Gastrocnemius medialis (tissue), 4 donors: Measurements from ENCODE around the gene ISG15. TPM values are rescaled to one million over a fixed set of nuclear protein-coding genes. Genes with fewer than 3 reads are reported as not detected.
"Not testable (repeated sequence)": the region's sequence is repeated elsewhere in the genome, so short reads cannot be mapped to it uniquely, and the experiment has no call there.

Source experiments
- ATAC-seq, 2 donors: fragments of 150-250 bp; one replicate each; pipeline ENCODE4 v1.9.1; 2016
- DNase-seq, 2 donors: peaks; one replicate each; pipeline ENCODE4 v3.0.0-alpha.2; 2019
- H3K27ac ChIP-seq, 4 donors: fragments of 200-600 bp; sonication (generic); 1 replicate in 1 of 4; 2 replicates in 3 of 4; pipeline ENCODE4 v1.5.1; 2016 to 2018; ENCODE audit warnings: mild to moderate bottlenecking in 2 of 4, moderate library complexity in 1 of 4
- H3K27me3 ChIP-seq, 3 donors: fragments of 200-600 bp; sonication (generic) in 2 of 3; 1 replicate in 1 of 3; 2 replicates in 2 of 3; pipeline versions ENCODE4 v1.5.1 to v1.6.0; 2016 to 2019; ENCODE audit warnings: mild to moderate bottlenecking in 1 of 3, moderate library complexity in 1 of 3
- H3K36me3 ChIP-seq, 2 donors: fragments of 200-600 bp; sonication (generic) in 1 of 2; one replicate each; pipeline ENCODE4 v1.5.1; 2017 to 2018
- H3K4me1 ChIP-seq, 2 donors: fragments of 200-600 bp; sonication (generic) in 1 of 2; one replicate each; pipeline ENCODE4 v1.5.1; 2016 to 2017; ENCODE audit warnings: mild to moderate bottlenecking in 2 of 2
- H3K4me3 ChIP-seq, 4 donors: fragments of 200-600 bp; sonication (generic) in 3 of 4; 1 replicate in 1 of 4; 2 replicates in 3 of 4; pipeline ENCODE4 v1.5.1; 2016 to 2019; ENCODE audit warnings: mild to moderate bottlenecking in 2 of 4
- H3K9me3 ChIP-seq, 3 donors: fragments of 200-600 bp; sonication (generic) in 2 of 3; 1 replicate in 1 of 3; 2 replicates in 2 of 3; pipeline ENCODE4 v1.5.1; 2016 to 2019
- POLR2A ChIP-seq, 2 donors: fragments of 450-650 bp; IDR thresholded peaks; one replicate each; pipeline ENCODE4 v1.6.1; 2017; ENCODE audit warnings: antibody characterized with exemption in 2 of 2, mild to moderate bottlenecking in 2 of 2, moderate library complexity in 2 of 2
- in situ Hi-C, 4 donors: fragments of 200-750 bp; cut with MboI; loops; one replicate each; pipeline versions ENCODE4 v1.15.0 to v1.8.0; 2017; ENCODE audit warnings: low sequenced_read_pairs in 4 of 4
- intact Hi-C: fragments of 100-400 bp; cut with DNase I; formaldehyde crosslinking; loops from one replicate; pipeline ENCODE4 v1.15.1; 2023; ENCODE audit warnings: low total_unique reads
- total RNA-seq, 4 donors: library from RNA; depleted of rRNA; stranded (reverse); fragments of >200 nt; gene quantifications; one replicate each; pipeline versions ENCODE4 v1.1.0 to v1.2.3, GENCODE V29; 2016
- TF ChIP-seq, protein P1 (sequence below), 5 experiments: fragments of 450-650 bp in 3 of 5; fragments of 200-600 bp in 2 of 5; sonication (generic) in 2 of 5; IDR thresholded peaks in 4 of 5; conservative IDR thresholded peaks in 1 of 5; 1 replicate in 4 of 5; 2 replicates in 1 of 5; pipeline ENCODE4 v1.5.1; 2016 to 2019; ENCODE audit warnings: antibody characterized with exemption in 5 of 5, mild to moderate bottlenecking in 3 of 5, moderate library complexity in 3 of 5

ISG15 gene
- total RNA-seq, 4 donors from 2014 or later, result 4.3 to 37.6 (median 10.2) TPM

DNA sequence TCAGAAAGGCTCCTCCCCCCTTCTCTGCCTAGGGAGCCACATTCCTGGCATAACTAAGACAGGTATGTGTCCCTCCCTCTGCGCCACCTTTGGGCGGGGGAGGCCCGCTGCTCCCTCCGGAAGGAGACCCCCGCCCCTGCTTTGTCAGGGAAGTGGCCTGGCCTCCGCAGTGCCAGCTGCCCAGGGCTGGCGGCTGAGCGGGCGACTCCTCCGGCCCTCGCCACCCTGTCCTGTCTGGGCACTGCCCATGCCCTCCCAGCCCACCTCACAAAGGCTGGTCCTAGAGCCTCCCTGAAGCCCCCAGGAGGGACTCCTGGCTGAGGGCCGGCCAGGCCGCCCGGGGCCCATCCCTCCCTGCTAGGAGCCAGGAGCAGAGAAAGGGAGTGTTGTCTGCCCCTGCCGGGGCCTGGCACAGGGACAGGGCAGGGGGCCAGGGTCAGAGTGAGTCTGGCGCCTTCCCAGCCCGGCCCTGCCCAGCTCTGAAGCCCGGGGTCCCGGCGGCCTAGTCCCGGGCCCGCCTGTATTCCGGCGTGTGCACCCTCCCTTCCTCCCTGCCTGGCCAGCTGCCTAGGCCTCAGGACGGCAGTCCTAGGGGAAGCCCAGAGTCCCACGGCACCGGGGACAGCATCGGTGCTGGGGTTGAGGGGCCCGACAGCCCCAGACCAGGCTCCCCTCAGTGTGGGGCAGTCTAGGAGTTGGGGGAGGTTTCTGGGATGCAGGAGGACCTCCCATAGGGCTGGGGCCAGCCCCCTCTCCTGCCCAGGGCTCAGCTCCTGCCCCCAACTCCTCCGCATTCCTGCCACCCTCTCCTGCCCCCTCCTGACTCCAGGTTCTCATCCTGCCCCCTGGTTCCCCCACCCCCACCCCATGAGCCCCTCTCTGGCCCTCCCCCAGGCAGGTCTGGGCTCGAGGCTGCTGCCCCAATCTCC lies 11.7 kb downstream of the ISG15 start:
- Histone ChIP-seq H3K9me3 (no peaks in the 10 kb centered on the region), H3K4me1 (peaks cover 0 to 9% of the 10 kb centered on the region in 2 donors), H3K4me3 (no peak overlapping the region), H3K27me3 (peaks cover 6 to 10% (median 10%) of the 10 kb centered on the region in 3 donors), H3K27ac (no peak overlapping the region), H3K36me3 (no peaks in the 10 kb centered on the region)
- DNase-seq, result no peak
- no peak for TF ChIP-seq POLR2A (IDR thresholded peaks at IDR 0.05)
- TF ChIP-seq, protein P1, sequence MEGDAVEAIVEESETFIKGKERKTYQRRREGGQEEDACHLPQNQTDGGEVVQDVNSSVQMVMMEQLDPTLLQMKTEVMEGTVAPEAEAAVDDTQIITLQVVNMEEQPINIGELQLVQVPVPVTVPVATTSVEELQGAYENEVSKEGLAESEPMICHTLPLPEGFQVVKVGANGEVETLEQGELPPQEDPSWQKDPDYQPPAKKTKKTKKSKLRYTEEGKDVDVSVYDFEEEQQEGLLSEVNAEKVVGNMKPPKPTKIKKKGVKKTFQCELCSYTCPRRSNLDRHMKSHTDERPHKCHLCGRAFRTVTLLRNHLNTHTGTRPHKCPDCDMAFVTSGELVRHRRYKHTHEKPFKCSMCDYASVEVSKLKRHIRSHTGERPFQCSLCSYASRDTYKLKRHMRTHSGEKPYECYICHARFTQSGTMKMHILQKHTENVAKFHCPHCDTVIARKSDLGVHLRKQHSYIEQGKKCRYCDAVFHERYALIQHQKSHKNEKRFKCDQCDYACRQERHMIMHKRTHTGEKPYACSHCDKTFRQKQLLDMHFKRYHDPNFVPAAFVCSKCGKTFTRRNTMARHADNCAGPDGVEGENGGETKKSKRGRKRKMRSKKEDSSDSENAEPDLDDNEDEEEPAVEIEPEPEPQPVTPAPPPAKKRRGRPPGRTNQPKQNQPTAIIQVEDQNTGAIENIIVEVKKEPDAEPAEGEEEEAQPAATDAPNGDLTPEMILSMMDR (IDR thresholded peaks at IDR 0.05 in 4 of 5, conservative IDR thresholded peaks at IDR 0.05 in 1 of 5), result no peak
- ATAC-seq, result no peak
- in situ Hi-C loops (no loop called here), intact Hi-C loops (no loop called here)

DNA sequence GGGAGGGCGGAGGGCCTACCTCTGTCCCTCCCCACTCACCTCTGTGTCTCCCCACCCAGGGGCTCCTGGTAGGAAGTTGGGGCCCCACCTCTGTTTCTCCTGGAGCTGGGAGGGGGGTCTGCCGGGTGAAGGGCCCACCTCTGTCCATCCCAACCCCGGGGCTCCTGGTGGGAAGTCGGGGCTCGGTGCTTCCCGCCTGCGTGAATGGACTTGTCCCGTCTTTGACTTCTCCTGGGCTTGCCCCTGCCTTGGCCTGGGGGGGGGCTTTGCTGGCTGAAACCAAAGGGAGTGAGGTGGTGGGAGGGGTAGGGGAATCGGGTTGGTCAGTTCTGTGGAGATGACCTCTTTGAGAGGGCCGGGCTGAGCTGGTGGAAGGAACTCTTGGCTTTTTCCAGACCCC lies 12.4 kb downstream of the ISG15 start:
- DNase-seq, result no peak
- Histone ChIP-seq H3K27ac (no peak overlapping the region), H3K9me3 (no peaks in the 10 kb centered on the region), H3K36me3 (no peaks in the 10 kb centered on the region), H3K27me3 (peaks cover 2 to 8% (median 8%) of the 10 kb centered on the region in 3 donors), H3K4me3 (no peak overlapping the region), H3K4me1 (peaks cover 0 to 5% of the 10 kb centered on the region in 2 donors)
- intact Hi-C loops (no loop called here), in situ Hi-C loops (no loop called here)
- TF ChIP-seq, protein P1 (IDR thresholded peaks at IDR 0.05 in 4 of 5, conservative IDR thresholded peaks at IDR 0.05 in 1 of 5), result no peak
- no peak for TF ChIP-seq POLR2A (IDR thresholded peaks at IDR 0.05)
- no peak for ATAC-seq

DNA sequence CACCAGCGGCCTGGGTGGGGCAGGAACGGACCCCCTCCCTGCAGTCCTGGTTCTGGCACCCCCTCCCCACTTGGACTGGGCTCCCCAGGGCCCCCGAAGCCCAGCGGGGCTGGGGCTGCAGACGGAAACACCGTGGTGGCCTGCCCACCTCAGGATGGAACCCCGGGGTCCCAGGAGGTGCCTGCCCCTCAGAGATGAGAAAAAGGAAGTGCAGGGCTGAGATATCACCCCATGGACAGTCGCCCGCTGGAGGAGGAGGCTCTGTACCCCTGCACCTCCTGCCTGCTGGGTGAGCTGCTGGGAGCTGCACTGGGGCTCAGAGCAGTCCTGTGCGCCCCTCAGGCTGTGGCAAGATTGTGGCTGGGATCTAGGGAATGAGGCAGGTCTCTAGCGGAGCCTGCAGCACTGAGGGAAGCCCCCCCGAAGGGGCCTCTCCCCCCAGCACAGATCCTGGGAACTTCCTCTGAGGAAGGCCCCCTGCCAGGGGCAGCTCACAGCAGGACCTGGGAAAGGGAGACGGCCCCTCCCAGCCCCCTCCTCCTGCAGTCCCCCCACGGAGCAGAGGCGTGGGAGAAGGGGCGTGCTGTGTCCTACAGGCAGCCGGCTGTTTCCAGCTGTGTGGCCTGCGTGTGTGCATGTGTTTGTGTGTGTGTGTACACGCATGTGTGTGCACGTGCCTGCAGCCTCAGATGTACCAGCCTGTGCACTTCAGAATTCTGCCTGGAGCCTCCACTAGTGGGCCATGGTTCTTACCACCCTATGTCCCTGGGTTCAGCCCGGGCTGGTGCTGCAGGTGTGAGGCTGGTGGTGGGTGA lies 13.5 kb downstream of the ISG15 start:
- H3K4me1 ChIP-seq, result no peaks in the 10 kb centered on the region
- H3K36me3 ChIP-seq, result no peaks in the 10 kb centered on the region
- no peak overlapping the region for H3K4me3 ChIP-seq
- H3K27me3 ChIP-seq, result no peaks in the 10 kb centered on the region
- no peak for ATAC-seq
- H3K27ac ChIP-seq, result no peak overlapping the region
- in situ Hi-C loops, result no loop called here
- H3K9me3 ChIP-seq, result no peaks in the 10 kb centered on the region
- no peak for TF ChIP-seq POLR2A (IDR thresholded peaks at IDR 0.05)
- TF ChIP-seq, protein P1 (IDR thresholded peaks at IDR 0.05 in 4 of 5, conservative IDR thresholded peaks at IDR 0.05 in 1 of 5), result no peak
- DNase-seq, result no peak
- intact Hi-C loops, result no loop called here

DNA sequence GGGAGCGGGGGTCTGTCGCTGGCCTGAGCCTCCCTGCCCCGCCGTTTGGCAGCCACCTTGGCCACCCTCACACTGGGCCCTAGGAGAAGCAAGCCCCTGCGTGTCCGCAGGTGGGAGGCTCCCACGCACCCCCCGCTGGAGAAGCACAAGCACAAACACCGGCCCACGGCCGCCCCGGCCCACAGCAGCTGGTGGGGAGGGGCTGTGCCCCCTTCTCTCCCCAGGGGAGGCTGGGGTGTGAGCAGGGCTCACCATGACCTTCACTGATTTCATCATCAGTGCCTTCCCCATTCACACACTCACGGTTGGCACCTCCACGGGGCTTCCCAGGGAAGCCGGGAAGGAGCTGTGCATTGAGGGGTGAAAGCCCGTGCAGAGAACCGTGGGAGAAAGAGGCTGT lies 14.5 kb downstream of the ISG15 start:
- in situ Hi-C loops (no loop called here), intact Hi-C loops (no loop called here)
- TF ChIP-seq, protein P1 (IDR thresholded peaks at IDR 0.05 in 4 of 5, conservative IDR thresholded peaks at IDR 0.05 in 1 of 5), result no peak
- no peak for TF ChIP-seq POLR2A (IDR thresholded peaks at IDR 0.05)

DNA sequence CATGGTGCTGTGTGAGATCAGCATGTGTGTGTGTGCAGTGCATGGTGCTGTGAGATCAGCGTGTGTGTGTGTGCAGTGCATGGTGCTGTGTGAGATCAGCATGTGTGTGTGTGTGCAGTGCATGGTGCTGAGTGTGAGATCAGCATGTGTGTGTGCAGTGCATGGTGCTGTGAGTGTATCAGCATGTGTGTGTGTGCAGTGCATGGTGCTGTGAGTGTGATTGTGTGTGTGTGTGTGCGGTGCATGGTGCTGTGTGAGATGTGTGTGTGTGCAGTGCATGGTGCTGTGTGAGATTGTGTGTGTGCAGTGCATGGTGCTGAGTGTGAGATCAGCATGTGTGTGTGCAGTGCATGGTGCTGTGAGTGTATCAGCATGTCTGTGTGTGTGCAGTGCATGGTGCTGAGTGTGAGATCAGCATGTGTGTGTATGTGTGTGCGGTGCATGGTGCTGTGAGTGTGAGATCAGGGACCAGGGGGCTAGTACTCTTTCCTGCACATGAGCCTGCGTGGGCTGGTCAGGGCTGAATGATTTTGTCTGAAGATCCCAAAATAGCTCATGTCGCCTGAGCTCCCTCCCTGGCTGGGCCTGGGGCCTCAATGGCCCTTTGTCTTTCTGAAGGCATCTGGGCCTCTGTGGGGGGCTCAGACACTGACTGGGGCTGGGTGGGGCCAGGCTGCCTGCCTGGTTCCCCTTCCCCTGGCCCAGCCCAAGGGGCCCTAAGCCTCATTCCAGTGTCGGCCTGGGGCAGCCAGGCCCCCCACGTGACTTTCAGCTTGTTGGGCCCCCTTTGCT lies 17.8 kb downstream of the ISG15 start:
- intact Hi-C loops, result loop anchor here (5.0 to 10.0 kb wide), 2 partner anchors 84 to 261 kb away; partner anchors contain the start of gene C1orf159
- peaks cover 5 to 19% of the 10 kb centered on the region in 2 donors for H3K4me1 ChIP-seq
- in situ Hi-C loops, DNase-seq, ATAC-seq, H3K9me3 ChIP-seq, H3K4me3 ChIP-seq, H3K27ac ChIP-seq, H3K36me3 ChIP-seq: not testable (repeated sequence)
- peaks cover 9 to 29% (median 25%) of the 10 kb centered on the region in 3 donors for H3K27me3 ChIP-seq

More for the DNA sequence above, 14.5 kb downstream of the ISG15 start:
- no peak overlapping the region for H3K27ac ChIP-seq
- no peak for DNase-seq
- no peaks in the 10 kb centered on the region for H3K36me3 ChIP-seq
- ATAC-seq, result no peak
- peaks cover 0 to 4% of the 10 kb centered on the region in 2 donors for H3K4me1 ChIP-seq
- H3K4me3 ChIP-seq, result no peak overlapping the region
- peaks cover 0 to 6% (median 0%) of the 10 kb centered on the region in 3 donors for H3K27me3 ChIP-seq
- H3K9me3 ChIP-seq, result no peaks in the 10 kb centered on the region
